T-helper 1 cell treated with Interleukin-12 subunit alpha and Interleukin-12 subunit beta and Interleukin-4 antibody, amounts not matched to agents 30 μg/mL and 1 μg/mL, for 36 hours (primary cell): ENCODE results near the gene VSIG10L.

Source experiments
- H3K27ac Mint-ChIP-seq: one replicate; pipeline ENCODE4 v1.8.0; 2021; ENCODE audit warnings: mild to moderate bottlenecking, mixed read lengths
- H3K27me3 Mint-ChIP-seq: one replicate; pipeline ENCODE4 v1.8.0; 2021; ENCODE audit warnings: low read depth, mixed read lengths
- H3K36me3 Mint-ChIP-seq: one replicate; pipeline ENCODE4 v1.8.0; 2021; ENCODE audit warnings: low read depth, mixed read lengths
- H3K4me1 Mint-ChIP-seq: one replicate; pipeline ENCODE4 v1.8.0; 2021; ENCODE audit warnings: low read depth, mixed read lengths
- H3K4me3 Mint-ChIP-seq: one replicate; pipeline ENCODE4 v1.8.0; 2021; ENCODE audit warnings: mild to moderate bottlenecking, moderate library complexity, mixed read lengths
- H3K9me3 Mint-ChIP-seq: one replicate; pipeline ENCODE4 v1.8.0; 2021; ENCODE audit warnings: mixed read lengths

The VSIG10L gene

DNA sequence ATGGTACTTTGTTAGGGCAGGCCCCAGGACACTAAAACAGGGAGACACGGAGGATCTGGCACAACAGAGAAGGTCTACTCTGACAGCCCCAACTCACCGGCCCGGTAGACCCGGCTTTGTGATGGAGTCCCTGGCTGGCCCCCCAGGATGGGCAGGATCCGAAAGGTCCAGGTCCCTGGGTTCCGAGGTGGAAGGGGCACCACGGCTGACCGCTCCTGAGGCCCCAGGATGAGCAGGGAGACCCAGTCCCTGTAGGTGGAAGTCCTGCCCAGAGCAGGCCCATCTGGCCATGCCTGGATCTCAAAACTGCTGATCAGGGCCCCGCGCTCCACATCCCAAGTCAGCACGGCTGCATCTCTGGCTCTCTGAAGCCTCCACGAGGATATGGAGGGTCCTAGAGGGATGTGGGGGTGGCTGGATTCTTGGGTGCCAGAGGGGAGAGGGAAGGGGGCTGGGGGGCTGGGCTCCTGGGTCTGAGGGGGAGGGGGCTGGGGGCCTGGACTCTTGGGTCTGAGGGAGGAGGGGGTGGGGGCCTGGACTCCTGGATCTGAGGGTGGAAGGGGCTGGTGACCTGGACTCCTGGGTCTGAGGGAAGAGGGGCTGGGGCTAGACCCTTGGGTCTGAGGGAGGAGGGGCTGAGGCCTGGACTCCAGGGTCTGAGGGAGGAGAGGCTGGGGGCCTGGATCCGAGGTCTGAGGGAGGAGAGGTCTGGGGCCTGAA, 4.6 kb downstream of the VSIG10L start:
- Mint-ChIP-seq H3K27ac (no peak overlapping the region), H3K4me3 (no peak overlapping the region), H3K27me3 (peaks cover 16% of the 10 kb centered on the region), H3K9me3 (no peaks in the 10 kb centered on the region), H3K4me1 (peaks cover 11% of the 10 kb centered on the region), H3K36me3 (no peaks in the 10 kb centered on the region)

DNA sequence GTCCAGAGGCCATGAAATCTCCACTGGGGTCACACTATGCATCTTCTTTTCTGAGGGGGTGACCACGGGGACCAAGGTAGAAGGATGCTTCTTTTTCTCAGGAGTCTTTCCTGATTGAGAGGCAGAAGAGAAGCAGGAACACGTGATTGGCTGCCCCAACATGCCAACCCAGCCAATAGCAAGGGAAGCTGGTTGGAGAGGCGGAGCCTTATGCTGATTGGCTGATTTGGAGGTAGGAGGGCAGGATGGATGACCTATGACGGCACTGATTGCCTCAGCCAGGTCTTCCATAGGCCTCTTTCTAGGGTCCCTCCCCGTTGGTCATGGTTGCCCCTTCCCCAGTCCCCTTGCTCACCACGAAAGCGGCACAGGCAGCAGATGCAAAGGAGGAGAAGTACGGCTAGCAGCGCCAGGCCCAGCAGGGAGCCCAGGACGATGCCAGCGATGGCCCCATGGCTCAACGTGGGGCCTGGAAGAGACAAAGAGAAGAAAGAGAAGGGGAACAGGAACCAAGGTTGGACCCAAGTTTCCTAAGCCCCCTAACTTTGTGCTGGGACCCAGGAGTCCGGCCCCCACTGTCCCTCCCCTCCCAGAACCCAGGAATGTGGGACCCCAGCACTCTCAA, 8.0 kb downstream of the VSIG10L start:
- Mint-ChIP-seq H3K4me3 (no peak overlapping the region), H3K9me3 (no peaks in the 10 kb centered on the region), H3K27ac (no peak overlapping the region), H3K27me3 (peaks cover 10% of the 10 kb centered on the region), H3K4me1 (peaks cover 4% of the 10 kb centered on the region), H3K36me3 (no peaks in the 10 kb centered on the region)

DNA sequence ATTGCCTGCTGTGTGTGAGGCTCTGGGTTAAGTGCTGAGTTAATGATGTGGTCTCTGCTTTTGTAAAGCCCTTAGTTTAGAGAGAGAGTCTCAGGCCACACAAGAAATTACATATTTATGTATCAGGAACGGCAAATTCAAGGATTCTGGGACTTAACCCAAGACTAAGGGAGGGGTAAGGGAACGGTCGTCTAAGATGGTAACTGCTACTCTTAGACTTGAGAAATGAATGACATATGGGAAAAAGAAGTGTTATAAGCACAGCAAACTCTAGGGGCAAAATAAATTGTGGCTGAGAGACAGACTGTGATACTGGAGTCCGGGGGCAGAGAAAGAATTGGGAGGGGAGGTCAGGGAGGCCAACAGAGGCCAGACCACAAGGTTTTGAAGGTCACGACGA, 10.2 kb downstream of the VSIG10L start:
- Mint-ChIP-seq H3K4me1 (peaks cover 4% of the 10 kb centered on the region), H3K4me3 (no peak overlapping the region), H3K9me3 (no peaks in the 10 kb centered on the region), H3K36me3 (no peaks in the 10 kb centered on the region), H3K27ac (no peak overlapping the region), H3K27me3 (peaks cover 27% of the 10 kb centered on the region)

DNA sequence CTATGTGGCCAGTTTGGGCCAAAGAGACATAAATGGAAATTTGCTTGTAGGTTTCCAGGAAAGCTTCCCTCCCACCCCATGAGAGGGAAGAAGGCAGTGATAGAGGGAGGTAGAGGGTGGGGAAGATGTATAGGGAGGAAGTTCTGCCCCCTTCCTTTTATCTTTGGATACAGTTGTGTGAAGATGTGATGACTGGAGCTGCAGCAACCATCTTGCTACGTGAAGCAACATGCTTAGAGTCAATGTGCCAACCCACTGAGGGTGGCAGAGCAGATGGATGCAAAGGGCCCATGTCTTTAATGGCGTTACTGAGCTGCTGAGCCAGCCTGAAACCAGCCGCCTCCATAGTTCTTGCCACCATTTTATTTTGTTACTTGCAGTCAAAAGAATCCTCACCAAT, 10.7 kb downstream of the VSIG10L start:
- H3K27me3 Mint-ChIP-seq, result peaks cover 32% of the 10 kb centered on the region
- no peaks in the 10 kb centered on the region for H3K9me3 Mint-ChIP-seq
- no peak overlapping the region for H3K4me3 Mint-ChIP-seq
- no peaks in the 10 kb centered on the region for H3K36me3 Mint-ChIP-seq
- no peak overlapping the region for H3K27ac Mint-ChIP-seq
- peaks cover 4% of the 10 kb centered on the region for H3K4me1 Mint-ChIP-seq

DNA sequence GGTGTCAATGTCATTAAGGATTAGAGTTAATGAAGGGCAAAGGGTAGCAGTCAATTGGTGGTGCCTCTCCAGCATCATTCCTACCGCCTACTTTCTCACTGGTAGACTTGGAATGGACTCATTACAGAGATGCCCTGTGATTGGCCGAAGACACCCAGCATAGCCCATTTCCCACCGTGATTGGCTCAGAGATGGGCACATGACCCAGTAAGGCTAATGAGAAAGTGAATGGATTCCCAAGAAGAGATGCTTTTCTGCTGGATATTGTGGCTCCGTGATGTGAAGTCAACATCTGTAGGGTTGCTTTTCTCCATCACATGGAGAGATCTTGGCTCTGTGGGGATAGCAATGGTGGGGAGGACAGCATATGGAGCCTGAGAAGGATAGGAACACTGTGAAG, 11.6 kb downstream of the VSIG10L start:
- H3K4me3 Mint-ChIP-seq, result no peak overlapping the region
- no peak overlapping the region for H3K27ac Mint-ChIP-seq
- no peaks in the 10 kb centered on the region for H3K36me3 Mint-ChIP-seq
- H3K9me3 Mint-ChIP-seq, result no peaks in the 10 kb centered on the region
- peaks cover 39% of the 10 kb centered on the region for H3K27me3 Mint-ChIP-seq
- H3K4me1 Mint-ChIP-seq, result peaks cover 9% of the 10 kb centered on the region

DNA sequence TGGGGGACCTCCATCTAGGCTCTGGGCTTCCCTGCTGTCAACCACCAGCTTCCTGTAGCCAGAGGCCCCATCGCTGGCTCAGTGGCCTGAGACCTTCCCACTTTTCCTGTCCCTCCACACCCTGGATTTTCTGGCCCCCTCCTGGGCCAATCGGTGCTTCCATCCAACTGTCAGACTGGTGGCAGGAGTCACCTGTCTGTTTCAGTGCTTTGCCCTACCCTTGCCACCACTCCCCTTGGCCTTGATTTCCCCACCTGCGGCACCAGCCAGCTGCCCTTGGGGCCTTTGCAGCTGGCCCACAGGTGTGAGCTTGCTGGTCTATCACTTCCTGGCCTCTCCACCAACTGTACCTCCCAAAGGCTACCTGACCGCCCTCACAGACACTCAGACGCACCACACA, 12.5 kb downstream of the VSIG10L start:
- no peak overlapping the region for H3K4me3 Mint-ChIP-seq
- H3K27ac Mint-ChIP-seq, result no peak overlapping the region
- peaks cover 43% of the 10 kb centered on the region for H3K27me3 Mint-ChIP-seq
- no peaks in the 10 kb centered on the region for H3K36me3 Mint-ChIP-seq
- no peaks in the 10 kb centered on the region for H3K9me3 Mint-ChIP-seq
- H3K4me1 Mint-ChIP-seq, result peaks cover 9% of the 10 kb centered on the region

DNA sequence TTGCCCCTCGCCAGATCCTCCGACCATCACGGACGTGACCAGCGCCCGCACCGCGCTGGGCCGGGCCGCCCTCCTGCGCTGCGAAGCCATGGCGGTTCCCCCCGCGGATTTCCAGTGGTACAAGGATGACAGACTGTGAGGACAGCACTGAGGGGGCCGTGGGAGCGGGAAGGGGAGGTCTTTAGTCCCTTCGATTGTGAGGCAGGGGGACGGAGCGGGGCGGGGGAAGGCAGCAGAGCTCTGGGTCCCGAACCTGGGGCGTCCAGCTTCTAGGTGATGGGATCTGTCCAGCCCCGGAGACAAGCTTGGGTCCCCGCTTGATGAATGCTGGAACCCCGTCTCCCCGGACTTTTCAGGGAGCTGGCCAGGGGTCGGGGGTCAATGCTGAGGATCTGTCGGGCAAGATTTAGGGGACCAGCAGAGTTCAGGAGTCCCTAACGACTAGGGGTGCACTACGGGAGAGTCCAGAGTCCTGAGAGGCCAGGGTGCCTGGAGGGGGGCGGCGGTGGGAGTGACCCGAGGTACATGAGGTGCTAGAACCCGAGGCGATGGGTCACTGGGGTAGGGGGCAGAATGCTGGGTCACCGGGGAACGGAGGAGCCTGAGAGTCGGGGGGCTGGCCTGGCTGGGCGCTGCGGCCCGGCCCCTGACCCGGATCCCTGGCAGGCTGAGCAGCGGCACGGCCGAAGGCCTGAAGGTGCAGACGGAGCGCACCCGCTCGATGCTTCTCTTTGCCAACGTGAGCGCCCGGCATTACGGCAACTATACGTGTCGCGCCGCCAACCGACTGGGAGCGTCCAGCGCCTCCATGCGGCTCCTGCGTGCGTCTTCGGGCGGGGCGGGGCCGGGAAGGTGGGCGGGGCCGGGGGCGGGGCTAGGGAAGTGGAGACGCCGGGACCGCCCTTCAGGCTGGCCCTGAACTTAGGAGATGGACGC, 14.6 kb downstream of the VSIG10L start:
- H3K9me3 Mint-ChIP-seq, result no peaks in the 10 kb centered on the region
- no peaks in the 10 kb centered on the region for H3K36me3 Mint-ChIP-seq
- peaks cover 45% of the 10 kb centered on the region for H3K27me3 Mint-ChIP-seq
- peak overlapping the region; percentile 75 for H3K4me3 Mint-ChIP-seq
- peaks cover 9% of the 10 kb centered on the region for H3K4me1 Mint-ChIP-seq
- no peak overlapping the region for H3K27ac Mint-ChIP-seq

DNA sequence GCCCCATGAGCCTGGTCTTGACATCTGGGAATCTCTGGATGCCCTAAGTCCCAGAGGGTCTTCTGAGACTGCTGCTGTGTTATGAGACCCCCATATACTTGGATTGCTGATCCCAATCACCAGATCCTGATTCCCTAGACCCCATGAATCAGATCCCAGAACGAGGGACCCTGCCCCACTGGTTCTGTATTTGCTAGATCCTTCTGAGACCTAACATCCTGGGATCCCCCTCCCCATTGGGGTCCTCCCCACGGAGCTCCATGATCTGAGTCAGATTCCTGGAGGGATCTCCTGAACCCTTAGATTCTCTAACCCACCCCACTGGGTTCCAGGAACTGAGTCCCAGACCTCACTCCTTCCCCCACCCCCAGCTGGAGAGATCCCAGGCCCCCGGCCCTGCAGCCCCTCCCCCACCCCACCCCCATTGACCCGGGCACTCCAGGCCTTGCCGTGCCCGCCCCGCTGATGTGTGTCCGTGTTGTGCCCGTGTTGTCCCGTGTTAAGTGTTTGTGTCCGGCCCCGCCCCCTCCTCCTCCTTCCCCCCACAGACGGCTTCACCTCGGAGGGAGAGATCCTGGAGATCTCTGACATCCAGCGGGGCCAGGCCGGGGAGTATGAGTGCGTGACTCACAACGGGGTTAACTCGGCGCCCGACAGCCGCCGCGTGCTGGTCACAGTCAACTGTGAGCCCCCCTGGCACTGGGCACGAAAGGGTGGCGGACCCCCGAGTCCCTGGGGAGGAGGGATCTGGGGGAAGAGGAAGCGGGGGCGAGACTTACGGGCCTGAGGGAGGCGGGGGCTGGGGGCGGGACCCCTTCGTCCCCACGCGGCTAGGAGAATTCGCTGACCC, 15.5 kb downstream of the VSIG10L start:
- Mint-ChIP-seq H3K9me3 (no peaks in the 10 kb centered on the region), H3K27ac (no peak overlapping the region), H3K36me3 (no peaks in the 10 kb centered on the region), H3K4me1 (peaks cover 9% of the 10 kb centered on the region), H3K4me3 (no peak overlapping the region), H3K27me3 (peaks cover 45% of the 10 kb centered on the region)

DNA sequence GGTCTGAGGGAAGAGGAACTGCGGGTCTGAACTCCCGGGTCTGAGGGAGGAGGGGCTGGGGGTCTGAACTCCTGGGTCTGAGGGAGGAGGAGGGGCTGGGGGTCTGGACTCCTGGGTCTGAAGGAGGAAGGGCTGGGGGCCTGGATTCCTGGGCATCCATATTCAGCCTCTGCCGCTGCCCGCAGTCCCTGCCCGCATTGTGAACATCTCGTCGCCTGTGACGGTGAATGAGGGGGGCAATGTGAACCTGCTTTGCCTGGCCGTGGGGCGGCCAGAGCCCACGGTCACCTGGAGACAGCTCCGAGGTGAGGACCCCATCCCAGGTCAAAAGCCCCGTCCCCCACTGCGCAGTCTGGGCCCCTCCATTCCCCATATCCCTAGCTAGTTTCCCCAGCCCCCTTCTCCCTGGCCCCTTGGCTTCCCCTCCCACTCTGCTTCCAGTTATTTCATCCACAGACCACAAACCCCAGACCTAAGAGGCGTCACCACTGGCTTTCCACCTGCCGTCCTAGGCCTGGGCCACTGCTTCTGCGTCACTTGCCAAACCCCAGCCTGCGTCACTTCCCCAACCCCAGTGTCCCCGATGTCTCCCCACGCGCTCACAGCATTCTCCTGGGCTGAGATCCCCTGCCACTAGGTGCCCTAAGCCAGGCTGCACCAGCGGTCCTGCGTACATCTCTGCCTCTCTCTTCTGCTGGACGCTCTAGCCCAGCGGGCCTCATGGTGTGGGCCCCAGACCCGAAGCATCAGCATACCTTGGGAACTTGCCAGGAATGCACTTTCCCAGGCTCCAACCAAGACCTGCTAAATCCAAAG, 16.6 kb downstream of the VSIG10L start:
- no peaks in the 10 kb centered on the region for H3K9me3 Mint-ChIP-seq
- H3K4me3 Mint-ChIP-seq, result no peak overlapping the region
- H3K27me3 Mint-ChIP-seq, result peaks cover 45% of the 10 kb centered on the region
- H3K4me1 Mint-ChIP-seq, result peaks cover 9% of the 10 kb centered on the region
- no peaks in the 10 kb centered on the region for H3K36me3 Mint-ChIP-seq
- no peak overlapping the region for H3K27ac Mint-ChIP-seq

DNA sequence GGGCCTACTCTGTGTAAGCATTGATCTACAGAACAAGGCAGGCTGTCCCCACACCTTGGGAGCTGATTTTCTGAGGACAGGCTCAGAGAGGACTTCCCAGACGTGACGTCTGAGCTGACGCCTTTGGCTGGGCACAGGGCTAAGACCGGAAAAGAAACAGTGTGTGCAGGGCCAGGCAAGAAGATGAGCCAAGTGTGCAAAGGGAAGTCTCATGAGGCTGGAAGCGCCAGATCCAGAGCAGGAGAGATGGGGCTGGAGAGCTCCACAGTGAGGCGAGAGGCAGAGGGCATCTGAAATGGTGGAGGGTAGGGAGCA, 17.8 kb downstream of the VSIG10L start:
- no peaks in the 10 kb centered on the region for H3K36me3 Mint-ChIP-seq
- no peak overlapping the region for H3K27ac Mint-ChIP-seq
- H3K9me3 Mint-ChIP-seq, result no peaks in the 10 kb centered on the region
- H3K4me3 Mint-ChIP-seq, result no peak overlapping the region
- peaks cover 9% of the 10 kb centered on the region for H3K4me1 Mint-ChIP-seq
- peaks cover 40% of the 10 kb centered on the region for H3K27me3 Mint-ChIP-seq

DNA sequence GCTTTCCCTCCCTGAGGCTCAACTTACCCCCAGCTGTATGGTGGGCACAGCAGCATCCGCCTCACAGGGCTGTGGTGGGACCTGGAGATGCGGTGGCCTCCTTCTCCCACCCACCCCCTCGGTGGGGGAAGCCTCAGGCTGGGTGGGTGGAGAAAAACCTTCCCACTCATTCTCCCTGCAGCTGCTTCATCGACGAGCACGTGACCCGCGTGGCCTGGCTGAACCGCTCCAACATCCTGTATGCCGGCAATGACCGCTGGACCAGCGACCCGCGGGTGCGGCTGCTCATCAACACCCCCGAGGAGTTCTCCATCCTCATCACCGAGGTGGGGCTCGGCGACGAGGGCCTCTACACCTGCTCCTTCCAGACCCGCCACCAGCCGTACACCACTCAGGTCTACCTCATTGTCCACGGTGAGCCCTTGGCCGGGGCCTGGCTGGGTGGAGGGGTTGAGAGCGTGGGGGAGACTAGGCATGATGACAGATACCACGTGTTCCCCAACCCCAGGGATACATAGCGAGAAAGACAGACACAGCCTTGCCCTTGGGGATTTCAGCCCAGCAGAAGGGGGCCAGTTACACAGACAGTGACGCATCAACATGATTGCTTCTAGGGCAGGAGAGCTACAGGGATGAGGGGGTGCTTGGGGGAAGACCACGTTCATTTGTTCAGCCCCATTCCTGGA, 18.3 kb downstream of the VSIG10L start:
- Mint-ChIP-seq H3K4me3 (no peak overlapping the region), H3K27me3 (peaks cover 39% of the 10 kb centered on the region), H3K27ac (no peak overlapping the region), H3K9me3 (no peaks in the 10 kb centered on the region), H3K36me3 (no peaks in the 10 kb centered on the region), H3K4me1 (peaks cover 9% of the 10 kb centered on the region)

DNA sequence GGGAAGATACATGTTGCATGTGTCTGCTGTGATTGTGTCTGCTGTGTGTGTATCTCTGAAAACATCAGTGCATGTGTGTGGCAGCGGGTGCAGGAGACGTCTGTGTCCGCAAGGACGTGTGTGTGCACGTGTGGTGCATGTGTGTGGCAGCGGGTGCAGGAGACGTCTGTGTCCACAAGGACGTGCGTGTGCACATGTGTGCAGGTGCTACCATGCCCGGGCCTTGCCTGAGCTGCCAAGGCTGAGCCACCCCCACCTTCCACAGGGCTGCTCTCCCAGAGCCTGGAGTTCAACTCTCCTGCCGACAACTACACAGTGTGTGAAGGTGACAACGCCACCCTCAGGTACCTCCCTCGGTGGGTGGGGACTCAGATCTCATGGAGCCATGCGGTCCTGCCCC, 20.1 kb downstream of the VSIG10L start:
- H3K4me3 Mint-ChIP-seq, result no peak overlapping the region
- H3K27ac Mint-ChIP-seq, result no peak overlapping the region
- no peaks in the 10 kb centered on the region for H3K9me3 Mint-ChIP-seq
- H3K36me3 Mint-ChIP-seq, result no peaks in the 10 kb centered on the region
- peaks cover 24% of the 10 kb centered on the region for H3K27me3 Mint-ChIP-seq
- H3K4me1 Mint-ChIP-seq, result peaks cover 5% of the 10 kb centered on the region

DNA sequence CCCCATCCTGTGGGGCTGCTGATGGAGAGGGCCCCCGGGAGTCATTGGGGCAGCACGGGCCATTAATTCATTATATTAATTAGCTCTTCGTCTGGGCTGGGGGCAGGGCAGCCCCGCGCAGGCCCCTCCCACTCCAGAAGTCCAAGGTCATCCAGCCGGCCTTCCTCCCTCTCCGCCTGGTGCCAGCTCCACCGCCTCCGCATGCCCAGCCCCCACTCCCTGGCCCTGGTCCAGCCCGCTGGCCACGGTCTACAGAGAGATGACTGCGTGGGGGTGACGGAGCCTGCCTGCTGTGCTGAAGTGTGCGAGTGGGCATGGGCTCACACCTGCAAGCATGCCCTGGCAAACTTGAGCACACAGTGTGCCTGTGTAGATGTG, 21.7 kb downstream of the VSIG10L start:
- no peaks in the 10 kb centered on the region for H3K36me3 Mint-ChIP-seq
- H3K27ac Mint-ChIP-seq, result no peak overlapping the region
- peaks cover 9% of the 10 kb centered on the region for H3K27me3 Mint-ChIP-seq
- H3K4me3 Mint-ChIP-seq, result no peak overlapping the region
- H3K9me3 Mint-ChIP-seq, result no peaks in the 10 kb centered on the region
- peaks cover 2% of the 10 kb centered on the region for H3K4me1 Mint-ChIP-seq
